Panc1 (cell line): ENCODE results near the gene FAM98B. TPM values are rescaled to one million over a fixed set of nuclear protein-coding genes. Genes with fewer than 3 reads are reported as not detected.

Experiments used
- ATAC-seq: fragments of 200-7000 bp; cut with Tn5 transposase; 2 replicates; pipeline ENCODE4 v1.9.1; 2020; ENCODE audit warnings: mild to moderate bottlenecking, moderate library complexity
- BruUV-seq: library from RNA; stranded (reverse); fragments of 400-500 nt; replicated peaks from 2 replicates; lab custom pipeline; 2021; lab: Mats Ljungman, UMichigan
- CTCF ChIA-PET: fragments of 300-600 bp; sonication (Branson Sonifier 250); formaldehyde crosslinking; loops from one replicate; lab custom pipeline; 2022; ENCODE audit warnings: antibody characterized with exemption; lab: Charles Lee
- POLR2A ChIA-PET: fragments of 300-600 bp; sonication (Branson Sonifier 250); formaldehyde crosslinking; loops from one replicate; lab custom pipeline; 2022; ENCODE audit warnings: antibody characterized with exemption; lab: Charles Lee
- DNase-seq: peaks from one replicate; pipeline ENCODE4 v3.0.0-alpha.2; 2010; ENCODE audit warnings: low read depth, low spot score
- H3K27ac ChIP-seq: 2 replicates; pipeline ENCODE4 v1.5.1; 2011; ENCODE audit warnings: mild to moderate bottlenecking, low read length, inconsistent platforms
- H3K27me3 ChIP-seq: fragments of 200-500 bp; sonication (Bioruptor generic); 2 replicates; pipeline ENCODE4 v1.6.0; 2014; ENCODE audit warnings: low read length, inconsistent platforms; ENCODE audit not compliant: control insufficient read depth, insufficient read depth
- H3K36me3 ChIP-seq: fragments of 200-500 bp; sonication (Bioruptor generic); 2 replicates; pipeline ENCODE4 v1.5.1; 2014; ENCODE audit warnings: inconsistent platforms, mild to moderate bottlenecking, low read length, moderate library complexity; ENCODE audit not compliant: control insufficient read depth, insufficient read depth
- H3K4me1 ChIP-seq: 2 replicates; pipeline ENCODE4 v1.5.1; 2011; ENCODE audit warnings: inconsistent platforms, mild to moderate bottlenecking, low read length, moderate library complexity; ENCODE audit not compliant: control insufficient read depth, insufficient read depth
- H3K4me3 ChIP-seq, 2 experiments: 2 replicates each; pipeline ENCODE4 v1.5.1; 2011 to 2012; ENCODE audit warnings: low read depth in 2 of 2, low read length in 2 of 2, mild to moderate bottlenecking in 2 of 2, inconsistent platforms in 1 of 2, moderate library complexity in 1 of 2
- H3K9me3 ChIP-seq: fragments of 200-500 bp; sonication (Bioruptor generic); 2 replicates; pipeline ENCODE4 v1.5.1; 2014; ENCODE audit warnings: low read depth, mild to moderate bottlenecking, inconsistent platforms, low read length, moderate library complexity; ENCODE audit not compliant: control insufficient read depth, insufficient read depth
- POLR2AphosphoS5 ChIP-seq: IDR thresholded peaks from 2 replicates; pipeline ENCODE4 v1.6.1; 2012; ENCODE audit warnings: mild to moderate bottlenecking, low read depth, low read length, moderate library complexity
- SIN3A ChIP-seq: IDR thresholded peaks from 2 replicates; pipeline ENCODE4 v1.6.1; 2012; ENCODE audit warnings: low read depth, mild to moderate bottlenecking, low read length, moderate library complexity, borderline replicate concordance; ENCODE audit not compliant: insufficient read depth
- TCF7L2 ChIP-seq: IDR thresholded peaks from 2 replicates; pipeline ENCODE4 v1.6.1; 2011; ENCODE audit warnings: mild to moderate bottlenecking, low read depth, low read length, inconsistent platforms
- in situ Hi-C: cut with HindIII; loops from 2 replicates; pipeline ENCODE4 v1.10.0; 2016; ENCODE audit warnings: low sequenced_read_pairs, low pct_unique_long_range_greater_than_20kb
- intact Hi-C: fragments of 100-400 bp; cut with micrococcal nuclease; formaldehyde crosslinking; loops from one replicate; pipeline ENCODE4 v1.10.0; 2022; ENCODE audit not compliant: unreplicated experiment
- total RNA-seq: library from RNA; stranded (reverse); gene quantifications from one replicate; pipeline ENCODE4 v1.2.1, GENCODE V29; 2021; ENCODE audit not compliant: unreplicated experiment
- TF ChIP-seq, protein P1 (sequence below), 2 experiments: IDR thresholded peaks; 2 replicates each; pipeline ENCODE4 v1.6.1; 2011 to 2012; ENCODE audit warnings: low read depth in 2 of 2, control low read depth in 1 of 2, low read length in 1 of 2, mild to moderate bottlenecking in 1 of 2, moderate library complexity in 1 of 2; ENCODE audit not compliant: insufficient read depth in 1 of 2

FAM98B gene
- total RNA-seq, 1 experiment from 2014 or later, result 32.5 TPM

DNA sequence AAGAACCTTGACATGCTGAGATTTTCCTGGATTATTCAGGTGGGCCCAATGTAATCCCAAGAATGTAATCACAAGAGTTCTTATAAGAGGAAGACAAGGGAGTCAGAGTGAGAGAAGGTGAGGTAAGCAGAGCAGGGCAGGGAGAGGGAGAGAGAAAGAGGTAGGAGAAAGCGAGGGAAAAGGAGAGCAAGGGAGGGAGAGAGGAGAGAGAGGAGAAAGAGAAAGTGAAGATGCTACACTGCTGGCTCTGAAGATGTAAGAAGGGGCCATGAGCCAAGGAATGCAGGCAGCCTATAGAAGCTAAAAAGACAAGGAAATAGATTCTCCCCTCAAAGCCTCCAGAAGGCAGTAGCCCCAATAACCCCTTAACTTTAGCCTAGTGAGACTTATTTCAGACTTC, 28.7 kb upstream of the FAM98B start:
- BruUV-seq, result no TSS peak
- Histone ChIP-seq H3K36me3 (no peaks in the 10 kb centered on the region), H3K4me1 (no peaks in the 10 kb centered on the region), H3K4me3 (no peak overlapping the region), H3K9me3 (no peaks in the 10 kb centered on the region), H3K27ac (no peak overlapping the region), H3K27me3 (0 out of 2 replicates have a peak, but pooled peaks cover 2% of the 10 kb centered on the region)
- in situ Hi-C loops (no loop called here), intact Hi-C loops (no loop called here)
- TF ChIP-seq, protein P1, sequence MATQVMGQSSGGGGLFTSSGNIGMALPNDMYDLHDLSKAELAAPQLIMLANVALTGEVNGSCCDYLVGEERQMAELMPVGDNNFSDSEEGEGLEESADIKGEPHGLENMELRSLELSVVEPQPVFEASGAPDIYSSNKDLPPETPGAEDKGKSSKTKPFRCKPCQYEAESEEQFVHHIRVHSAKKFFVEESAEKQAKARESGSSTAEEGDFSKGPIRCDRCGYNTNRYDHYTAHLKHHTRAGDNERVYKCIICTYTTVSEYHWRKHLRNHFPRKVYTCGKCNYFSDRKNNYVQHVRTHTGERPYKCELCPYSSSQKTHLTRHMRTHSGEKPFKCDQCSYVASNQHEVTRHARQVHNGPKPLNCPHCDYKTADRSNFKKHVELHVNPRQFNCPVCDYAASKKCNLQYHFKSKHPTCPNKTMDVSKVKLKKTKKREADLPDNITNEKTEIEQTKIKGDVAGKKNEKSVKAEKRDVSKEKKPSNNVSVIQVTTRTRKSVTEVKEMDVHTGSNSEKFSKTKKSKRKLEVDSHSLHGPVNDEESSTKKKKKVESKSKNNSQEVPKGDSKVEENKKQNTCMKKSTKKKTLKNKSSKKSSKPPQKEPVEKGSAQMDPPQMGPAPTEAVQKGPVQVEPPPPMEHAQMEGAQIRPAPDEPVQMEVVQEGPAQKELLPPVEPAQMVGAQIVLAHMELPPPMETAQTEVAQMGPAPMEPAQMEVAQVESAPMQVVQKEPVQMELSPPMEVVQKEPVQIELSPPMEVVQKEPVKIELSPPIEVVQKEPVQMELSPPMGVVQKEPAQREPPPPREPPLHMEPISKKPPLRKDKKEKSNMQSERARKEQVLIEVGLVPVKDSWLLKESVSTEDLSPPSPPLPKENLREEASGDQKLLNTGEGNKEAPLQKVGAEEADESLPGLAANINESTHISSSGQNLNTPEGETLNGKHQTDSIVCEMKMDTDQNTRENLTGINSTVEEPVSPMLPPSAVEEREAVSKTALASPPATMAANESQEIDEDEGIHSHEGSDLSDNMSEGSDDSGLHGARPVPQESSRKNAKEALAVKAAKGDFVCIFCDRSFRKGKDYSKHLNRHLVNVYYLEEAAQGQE (IDR thresholded peaks at IDR 0.05; ENCODE audit: insufficient read depth in 1 of 2, low read depth in 2 of 2, low read length in 1 of 2), result no peak
- TF ChIP-seq POLR2AphosphoS5, result no peak
- TF ChIP-seq TCF7L2, result no peak
- ATAC-seq (no peak), DNase-seq (no peak)
- ChIA-PET POLR2A (no interaction called here), CTCF (no interaction called here)

DNA sequence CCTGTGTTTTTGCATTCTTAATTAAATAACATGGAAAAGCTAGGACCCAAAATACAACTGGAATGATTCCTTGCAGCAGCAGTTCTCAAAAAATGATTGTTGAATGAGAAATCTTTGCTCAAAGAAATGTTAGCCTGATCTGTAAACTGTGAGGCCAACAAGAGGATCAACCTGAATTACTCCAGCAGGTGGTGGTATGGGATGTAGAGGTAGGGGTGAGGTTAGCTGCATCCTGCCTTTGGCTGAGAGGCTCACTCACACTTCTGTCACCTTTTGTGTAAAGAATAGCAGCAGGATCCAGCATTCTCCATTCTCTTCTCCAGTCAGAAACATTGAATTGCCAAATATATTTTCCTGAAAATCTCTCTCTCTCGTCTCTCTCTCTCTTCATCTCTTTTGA, 26.5 kb upstream of the FAM98B start:
- ATAC-seq, result no peak
- no TSS peak for BruUV-seq
- H3K9me3 ChIP-seq, result no peaks in the 10 kb centered on the region
- intact Hi-C loops (no loop called here), in situ Hi-C loops (no loop called here)
- no peak overlapping the region for H3K27ac ChIP-seq
- H3K4me3 ChIP-seq, result no peak overlapping the region
- ChIA-PET CTCF (no interaction called here), POLR2A (no interaction called here)
- no peaks in the 10 kb centered on the region for H3K4me1 ChIP-seq
- no peaks in the 10 kb centered on the region for H3K27me3 ChIP-seq
- no peaks in the 10 kb centered on the region for H3K36me3 ChIP-seq
- TF ChIP-seq POLR2AphosphoS5, result no peak
- no peak for TF ChIP-seq TCF7L2
- TF ChIP-seq SIN3A, result no peak
- TF ChIP-seq, protein P1 (IDR thresholded peaks at IDR 0.05; ENCODE audit: insufficient read depth in 1 of 2, low read depth in 2 of 2, low read length in 1 of 2), result no peak
- DNase-seq, result no peak
